ENCODE measurements around the gene PFN3.
A peak's percentile ranks its signal among the peaks of the same experiment; 100 is the strongest.
"Not testable (repeated sequence)": the region's sequence is repeated elsewhere in the genome, so short reads cannot be mapped to it uniquely, and the experiment has no call there.

The PFN3 gene

GRCh38 chr5:177372034-177372896 lies 28.2 kb downstream of the PFN3 start:
- DNase-seq: no peak

DNA sequence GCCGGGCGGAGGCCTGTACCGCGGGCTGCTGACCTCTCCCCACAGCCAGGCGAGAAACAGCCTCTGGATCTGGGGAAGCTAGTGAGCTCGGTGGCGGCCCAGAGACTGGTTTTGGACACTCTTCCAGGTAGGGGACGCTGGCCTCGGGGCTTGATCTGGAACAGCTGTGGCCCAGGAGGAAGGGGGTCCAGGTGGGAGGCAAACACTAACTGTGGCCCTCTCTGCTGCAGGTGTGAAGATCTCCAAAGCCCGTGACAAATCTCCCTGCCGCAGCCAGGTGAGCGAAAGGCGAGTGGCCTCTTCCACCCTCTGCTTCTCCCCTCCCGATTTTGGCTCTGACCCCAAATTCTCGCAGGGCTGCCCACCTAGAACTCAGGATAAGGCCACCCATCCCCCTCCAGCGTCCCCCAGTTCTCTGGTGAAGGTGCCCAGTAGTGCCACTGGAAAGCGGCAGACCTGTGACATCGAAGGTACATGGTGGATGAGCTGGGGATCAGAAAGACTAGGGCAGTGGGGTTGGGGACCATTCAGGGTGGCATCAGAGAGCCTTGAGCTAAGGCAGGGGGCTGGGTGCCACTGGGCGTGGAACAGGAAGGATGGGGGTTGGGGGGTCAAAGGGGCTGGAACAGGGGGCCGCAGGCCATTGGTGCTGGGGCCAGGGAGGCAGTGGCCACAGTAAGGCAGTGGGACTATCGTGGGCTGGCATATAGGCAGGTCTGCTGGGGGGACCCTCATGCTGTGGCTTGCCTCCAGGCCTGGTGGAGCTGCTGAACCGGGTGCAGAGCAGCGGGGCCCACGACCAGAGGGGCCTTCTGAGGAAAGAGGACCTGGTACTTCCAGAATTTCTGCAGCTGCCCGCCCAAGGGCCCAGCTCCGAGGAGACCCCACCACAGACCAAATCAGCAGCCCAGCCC lies 29.1 kb downstream of the PFN3 start:
- DNase-seq: no peak

DNA sequence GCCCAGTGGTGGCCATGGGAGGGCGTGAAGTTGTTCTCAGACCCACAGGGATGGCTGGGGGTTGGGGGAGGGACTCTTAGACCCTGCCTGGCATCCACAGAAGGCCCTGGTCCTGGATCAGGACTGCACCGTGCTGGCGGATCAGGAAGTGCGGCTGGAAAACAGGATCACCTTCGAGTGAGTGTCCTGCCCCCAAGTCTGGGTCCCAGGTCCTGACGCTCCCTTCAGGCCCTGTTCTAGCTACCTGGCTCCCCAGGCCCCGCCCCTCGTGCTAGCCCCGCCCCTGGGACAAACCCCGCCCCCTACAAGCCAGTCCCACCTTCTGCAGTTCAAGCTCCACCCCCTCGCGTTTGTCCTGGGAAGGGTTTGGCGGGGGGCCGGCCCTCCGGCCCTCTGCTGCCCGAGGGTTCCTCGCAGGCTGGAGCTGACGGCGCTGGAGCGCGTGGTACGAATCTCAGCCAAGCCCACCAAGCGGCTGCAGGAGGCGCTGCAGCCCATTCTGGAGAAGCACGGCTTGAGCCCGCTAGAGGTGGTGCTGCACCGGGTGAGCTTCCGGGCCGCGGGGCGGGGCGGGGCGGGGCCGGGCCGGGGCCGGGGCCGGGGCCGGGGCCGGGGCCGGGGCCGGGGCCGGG lies 29.9 kb downstream of the PFN3 start:
- DNase-seq: peak; percentile 66 to 88

DNA sequence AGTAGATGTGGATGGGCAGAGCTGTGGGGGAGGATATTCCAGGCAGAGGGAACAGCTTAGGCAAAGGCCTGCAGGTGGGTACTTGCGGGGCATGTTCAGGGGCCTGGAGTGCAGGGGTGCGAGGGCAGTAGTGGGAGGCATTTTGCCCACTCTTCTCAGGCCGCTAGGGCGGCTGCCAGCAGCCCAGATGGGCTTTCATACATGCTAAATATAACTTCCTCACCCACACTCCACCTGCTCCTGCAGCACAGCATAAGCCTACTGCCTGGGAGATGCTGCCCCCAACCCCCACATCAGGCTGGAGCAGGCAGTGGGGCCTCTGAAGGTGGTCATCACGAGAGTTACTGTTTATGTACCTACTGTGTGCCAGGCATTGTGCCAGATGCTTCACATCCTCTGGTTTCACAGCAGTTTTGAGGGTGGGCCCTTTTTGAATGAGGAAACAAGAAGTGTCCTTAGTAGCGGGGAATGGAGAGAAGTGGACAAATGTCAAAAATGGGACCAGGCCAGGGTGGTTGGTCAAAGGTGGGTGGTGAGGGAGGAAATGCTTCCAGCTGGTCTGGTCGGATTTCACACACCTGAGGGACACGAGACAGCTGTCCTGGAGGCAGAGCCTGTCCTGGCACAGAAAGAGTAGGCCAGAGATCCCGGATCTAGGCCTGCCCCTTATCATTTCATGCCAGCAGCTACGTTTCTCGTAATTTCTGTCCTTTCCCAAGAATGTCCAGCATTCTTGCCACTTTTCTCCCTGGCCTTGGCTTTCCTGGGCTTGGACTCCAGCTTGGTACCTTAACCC lies 30.6 kb downstream of the PFN3 start:
- no peak for DNase-seq

DNA sequence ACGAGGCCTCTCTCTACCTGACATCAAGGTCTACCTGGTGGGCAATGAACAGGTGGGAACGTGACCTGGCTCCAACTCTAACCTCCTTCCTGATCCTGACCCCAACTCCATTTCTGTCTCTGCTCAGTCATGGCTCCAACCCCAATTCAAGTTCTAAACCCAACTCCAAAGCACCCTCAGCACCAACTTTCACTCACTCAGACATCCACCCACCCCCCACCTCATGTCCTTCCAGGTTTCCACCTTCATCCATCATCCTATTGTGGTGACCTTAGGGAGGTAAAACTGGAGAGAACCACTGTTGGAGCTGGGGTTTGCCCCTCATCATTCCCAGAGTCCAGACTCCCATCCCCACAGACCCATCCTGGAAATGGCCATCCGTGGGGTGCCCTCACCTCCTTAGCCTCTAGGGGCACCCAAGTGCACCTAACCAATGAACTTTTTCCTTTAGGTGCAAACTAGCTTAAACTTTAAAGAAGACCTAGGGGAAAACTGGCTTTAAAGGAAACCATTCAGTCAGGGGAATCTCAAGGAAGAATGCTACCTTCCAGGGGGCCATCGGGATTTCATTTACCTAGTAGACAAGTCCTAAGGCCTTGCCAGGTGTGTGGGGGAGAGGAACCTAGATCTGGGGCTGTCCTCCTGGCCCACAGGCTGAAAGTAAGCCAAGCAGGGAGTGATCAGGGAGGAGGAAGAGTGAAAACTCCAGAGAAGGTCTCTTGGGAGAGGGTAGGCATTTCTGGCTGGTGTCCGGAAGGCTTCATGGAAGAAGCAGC lies 31.4 kb downstream of the PFN3 start:
- peak in 1 of 2 experiments; percentile 17 for DNase-seq

DNA sequence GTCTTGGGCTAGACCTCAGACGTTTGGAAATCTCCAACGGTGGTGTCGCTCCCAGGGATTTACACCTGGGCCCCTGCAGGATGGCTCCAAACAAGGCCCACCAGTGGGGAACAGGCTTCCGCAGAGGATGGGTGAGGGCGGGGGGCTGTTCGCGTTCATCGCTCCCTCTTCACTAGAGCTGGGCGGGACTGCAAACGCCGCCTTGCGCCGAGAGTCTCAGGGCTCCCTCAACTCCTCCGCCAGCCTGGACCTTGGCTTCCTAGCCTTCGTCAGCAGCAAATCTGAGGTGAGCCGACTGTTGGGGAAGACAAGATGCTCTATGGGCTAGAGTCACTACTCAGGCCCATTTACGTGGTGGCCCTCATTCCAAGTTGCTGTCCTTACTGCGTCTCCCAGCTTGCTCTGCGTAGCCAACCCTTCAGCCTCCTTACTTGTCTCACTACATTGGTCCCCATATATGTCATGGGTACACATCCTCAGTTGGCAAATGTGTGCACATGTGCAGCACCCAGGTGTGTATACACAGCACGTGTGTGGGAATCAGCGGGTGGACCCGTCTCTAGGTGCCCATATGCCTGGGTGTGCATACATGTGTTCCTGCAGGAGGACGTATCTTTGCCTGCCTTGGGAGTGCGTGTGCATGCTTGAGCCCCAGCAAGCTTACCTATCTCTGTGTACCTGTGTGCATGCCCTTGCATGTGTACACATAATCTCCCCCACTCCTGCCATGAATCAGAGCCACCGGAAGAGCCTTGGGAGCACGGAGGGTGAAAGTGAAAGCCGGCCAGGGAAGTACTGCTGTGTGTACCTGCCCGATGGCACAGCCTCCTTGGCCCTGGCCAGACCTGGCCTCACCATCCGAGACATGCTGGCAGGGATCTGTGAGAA lies 32.2 kb downstream of the PFN3 start:
- no peak for DNase-seq

DNA sequence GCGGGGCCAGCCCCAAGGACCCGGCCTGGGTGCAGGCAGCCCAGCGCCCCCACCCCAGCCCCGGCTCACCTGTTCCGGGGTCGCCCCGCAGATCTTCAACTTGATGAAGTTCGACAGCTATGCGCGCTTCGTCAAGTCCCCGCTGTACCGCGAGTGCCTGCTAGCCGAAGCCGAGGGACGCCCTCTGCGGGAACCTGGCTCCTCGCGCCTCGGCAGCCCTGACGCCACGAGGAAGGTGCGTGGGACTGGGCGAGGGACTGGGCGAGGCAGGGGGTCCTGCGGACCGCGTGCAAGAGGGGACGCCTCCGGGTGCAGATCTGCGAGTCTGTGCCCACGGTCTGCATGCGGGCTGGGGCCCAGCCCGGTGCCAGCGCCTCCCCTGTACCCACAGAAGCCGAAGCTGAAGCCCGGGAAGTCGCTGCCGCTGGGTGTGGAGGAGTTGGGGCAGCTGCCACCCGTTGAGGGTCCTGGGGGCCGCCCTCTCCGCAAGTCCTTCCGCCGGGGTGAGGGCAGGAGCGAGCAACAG lies 33.1 kb downstream of the PFN3 start:
- DNase-seq: no peak

DNA sequence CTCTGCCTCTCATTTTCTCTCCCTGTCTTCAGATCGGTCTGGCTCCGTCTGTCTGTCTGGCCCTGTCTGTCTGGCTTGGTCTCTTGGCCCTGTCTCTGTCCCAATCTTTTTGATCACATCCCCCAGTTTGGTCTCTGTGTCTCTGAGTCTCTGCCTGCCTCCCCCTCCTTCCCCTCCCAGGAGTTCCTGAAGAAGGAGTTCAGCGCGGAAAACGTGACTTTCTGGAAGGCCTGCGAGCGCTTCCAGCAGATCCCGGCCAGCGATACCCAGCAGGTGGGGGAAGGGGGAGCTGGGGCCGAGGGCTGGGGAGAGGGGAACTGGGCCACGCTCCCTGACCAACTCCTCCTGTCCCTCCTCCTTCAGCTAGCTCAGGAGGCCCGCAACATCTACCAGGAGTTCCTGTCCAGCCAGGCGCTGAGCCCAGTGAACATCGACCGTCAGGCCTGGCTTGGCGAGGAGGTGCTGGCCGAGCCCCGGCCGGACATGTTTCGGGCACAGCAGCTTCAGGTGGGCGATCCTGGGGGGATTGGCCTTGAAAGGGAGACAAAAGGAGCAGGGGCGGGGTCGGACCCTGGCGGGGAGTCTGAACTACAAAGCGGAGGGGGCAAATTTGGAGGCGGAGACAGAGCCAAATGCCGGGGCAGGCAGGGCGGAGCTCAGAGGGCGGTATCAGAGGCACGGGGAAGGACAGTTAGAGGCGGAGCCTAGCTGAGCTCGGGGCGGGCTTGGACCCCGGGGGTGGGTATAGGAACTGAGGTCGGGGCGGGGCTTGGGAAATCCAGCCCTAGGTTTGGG lies 33.7 kb downstream of the PFN3 start:
- peak; percentile 46 to 91 for DNase-seq

GRCh38 chr5:177365845-177366527 lies 34.5 kb downstream of the PFN3 start:
- DNase-seq: no peak

DNA sequence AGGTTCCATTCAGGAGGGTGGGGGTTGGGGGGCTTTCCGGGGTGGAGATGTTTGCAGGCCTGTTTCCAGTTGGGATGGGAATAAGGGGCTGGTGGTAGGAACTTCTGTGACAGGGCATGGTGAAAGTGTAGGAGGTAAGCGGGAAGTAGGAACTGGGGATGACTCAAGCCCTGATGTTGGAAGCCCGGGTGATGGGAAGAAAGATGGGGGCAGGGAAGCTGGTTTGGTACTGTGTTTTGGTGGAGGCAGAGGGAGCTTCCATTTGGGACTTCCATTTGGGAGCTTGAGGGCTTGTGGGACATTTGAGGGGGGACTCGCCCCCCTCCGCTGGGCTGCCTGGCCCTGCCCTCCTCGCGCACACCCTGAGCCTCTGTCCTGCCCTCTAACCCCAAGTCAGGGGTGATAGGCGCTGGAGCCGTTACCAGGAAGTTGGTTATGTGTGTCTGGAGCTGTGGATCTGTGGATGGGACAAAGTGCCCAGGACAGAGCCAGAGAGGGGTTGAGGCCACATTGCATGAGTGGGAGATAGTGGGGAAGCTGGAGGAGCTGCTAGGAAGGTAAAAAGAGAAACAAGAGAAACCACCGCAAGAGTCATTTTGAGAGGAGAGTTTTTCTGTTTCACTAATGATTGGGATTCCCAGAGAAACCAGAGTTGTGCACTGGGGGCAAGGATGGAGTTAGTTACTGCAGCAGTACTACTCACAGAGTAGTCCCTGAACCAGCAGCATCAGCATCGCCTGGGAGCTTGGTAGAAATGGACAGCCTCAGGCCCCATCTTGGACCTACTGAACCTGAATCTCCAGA lies 36.1 kb downstream of the PFN3 start:
- no peak for DNase-seq

DNA sequence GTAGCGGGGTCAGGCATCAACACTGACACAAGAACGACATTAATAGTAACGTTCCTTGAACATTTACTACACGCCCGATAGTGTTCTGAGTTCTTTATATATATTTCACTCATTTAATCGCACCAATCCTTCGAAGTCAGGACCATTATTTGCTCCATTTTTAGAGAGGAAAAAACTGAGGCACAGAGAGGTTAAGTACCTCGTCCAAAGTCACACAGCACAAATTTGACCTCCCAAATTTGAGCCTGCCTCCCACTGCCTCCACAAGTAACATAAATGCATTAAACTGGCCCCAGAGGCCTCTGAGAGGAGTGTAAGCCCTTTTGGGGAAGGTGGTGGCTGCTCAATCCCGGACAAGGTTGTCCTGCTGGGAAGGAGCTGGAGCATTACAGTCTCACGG lies 36.9 kb downstream of the PFN3 start:
- no peak for DNase-seq

- DNase-seq: peak; percentile 41 to 74
Measured at GRCh38 chr5:177362610-177363507, 37.6 kb downstream of the PFN3 start.

GRCh38 chr5:177362292-177362609 lies 38.2 kb downstream of the PFN3 start:
- no peak for DNase-seq

DNA sequence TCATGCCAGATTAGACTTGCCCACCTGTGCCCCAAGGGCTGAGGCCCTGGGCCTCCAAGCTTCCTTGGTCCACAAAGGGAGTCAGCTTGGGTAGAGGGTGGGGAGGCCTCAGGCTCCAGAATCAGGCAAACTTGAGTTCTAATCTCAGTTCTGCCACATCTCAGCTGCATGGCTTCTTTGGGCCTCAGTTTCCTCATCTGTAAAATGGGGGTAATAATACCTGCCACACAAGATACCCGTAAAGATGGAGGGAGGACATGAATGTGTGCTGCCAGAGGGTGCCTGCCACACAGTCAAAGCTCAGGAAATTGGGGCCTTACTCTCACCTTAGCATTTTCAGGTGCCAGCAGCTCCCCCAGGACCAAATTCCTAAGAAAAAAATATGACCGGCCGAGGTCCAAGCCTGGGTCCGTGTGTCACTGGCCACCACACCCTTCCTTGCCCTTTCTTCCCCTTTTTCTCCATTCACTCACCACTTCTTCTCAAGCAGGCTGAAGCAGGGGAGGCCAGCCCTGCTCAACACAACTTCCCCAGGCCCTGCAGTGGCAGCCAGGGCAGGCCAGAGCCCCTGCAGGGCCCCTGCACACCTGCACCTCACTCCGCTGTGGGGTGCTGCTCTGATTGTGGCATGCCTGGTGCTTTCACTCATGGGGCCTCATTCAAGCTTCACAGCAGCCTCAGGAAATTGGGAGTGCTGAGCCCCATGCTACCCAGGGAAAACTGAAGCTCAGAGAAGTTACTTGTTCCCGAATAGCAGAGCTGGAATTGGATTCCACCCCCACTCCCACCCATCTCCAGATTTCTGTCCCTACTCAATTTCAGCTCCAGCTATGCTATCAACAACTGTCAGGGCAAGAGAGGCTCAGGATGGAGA lies 38.8 kb downstream of the PFN3 start:
- no peak for DNase-seq

- not testable (repeated sequence) for DNase-seq
Measured at GRCh38 chr5:177360740-177361139, 39.7 kb downstream of the PFN3 start.

DNA sequence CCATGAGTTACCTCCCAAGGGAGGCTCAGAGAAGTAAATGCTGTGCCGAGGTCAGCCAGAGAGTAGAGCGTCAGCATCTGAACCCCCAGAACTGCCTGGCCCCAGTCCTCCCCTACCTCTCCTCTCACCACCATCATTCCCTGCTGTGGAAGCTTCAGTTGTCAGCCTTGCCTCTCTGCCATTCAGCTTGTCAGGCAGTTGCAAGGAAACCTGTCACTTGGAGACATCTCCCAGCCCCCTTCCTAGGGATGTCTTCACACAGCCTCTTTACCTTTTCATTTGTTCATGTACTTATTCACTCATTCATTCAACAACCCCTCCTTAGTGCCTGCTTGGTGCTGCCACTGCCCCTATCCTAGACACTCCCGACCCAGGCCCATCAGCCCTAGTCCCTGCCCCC lies 40.6 kb downstream of the PFN3 start:
- DNase-seq: no peak

Measured in NCI-H526 (cell line).